ENCODE measurements around the gene LRP1B. TPM values are rescaled to one million over a fixed set of nuclear protein-coding genes. Genes with fewer than 3 reads are reported as not detected.

LRP1B gene
- total RNA-seq, 3 donors from 2014 or later, result not detected

- Mint-ChIP-seq H3K9me3 (peaks cover 12% of the 10 kb centered on the region), H3K4me1 (ENCODE audit: low read depth) (no peaks in the 10 kb centered on the region), H3K36me3 (ENCODE audit: insufficient read depth) (no peaks in the 10 kb centered on the region), H3K4me3 (no peak overlapping the region), H3K27me3 (ENCODE audit: low read depth) (no peaks in the 10 kb centered on the region)
- ATAC-seq (no peak), DNase-seq (no peak)
Observed at GRCh38 chr2:141697035-141697434, 433.8 kb downstream of the LRP1B start.

- H3K9me3 Mint-ChIP-seq, result peaks cover 10% of the 10 kb centered on the region
- no peaks in the 10 kb centered on the region for H3K27me3 Mint-ChIP-seq (ENCODE audit: low read depth)
- H3K4me1 Mint-ChIP-seq (ENCODE audit: low read depth), result no peaks in the 10 kb centered on the region
- no peak for ATAC-seq
- no peaks in the 10 kb centered on the region for H3K36me3 Mint-ChIP-seq (ENCODE audit: insufficient read depth)
- DNase-seq, result no peak
- no peak overlapping the region for H3K4me3 Mint-ChIP-seq
Observed at GRCh38 chr2:141694180-141694579, 436.6 kb downstream of the LRP1B start.

GRCh38 chr2:141692829-141693228, 438.0 kb downstream of the LRP1B start:
- Mint-ChIP-seq H3K36me3 (ENCODE audit: insufficient read depth) (no peaks in the 10 kb centered on the region), H3K9me3 (peaks cover 10% of the 10 kb centered on the region), H3K4me3 (no peak overlapping the region), H3K4me1 (ENCODE audit: low read depth) (no peaks in the 10 kb centered on the region), H3K27me3 (ENCODE audit: low read depth) (no peaks in the 10 kb centered on the region)
- DNase-seq (no peak), ATAC-seq (no peak)

GRCh38 chr2:141676139-141676538, 454.7 kb downstream of the LRP1B start:
- Mint-ChIP-seq H3K4me3 (no peak overlapping the region), H3K4me1 (ENCODE audit: low read depth) (no peaks in the 10 kb centered on the region), H3K9me3 (peaks cover 11% of the 10 kb centered on the region), H3K36me3 (ENCODE audit: insufficient read depth) (no peaks in the 10 kb centered on the region), H3K27me3 (ENCODE audit: low read depth) (no peaks in the 10 kb centered on the region)
- ATAC-seq (no peak), DNase-seq (no peak)

- H3K36me3 Mint-ChIP-seq (ENCODE audit: insufficient read depth), result no peaks in the 10 kb centered on the region
- peaks cover 25% of the 10 kb centered on the region for H3K9me3 Mint-ChIP-seq
- H3K4me1 Mint-ChIP-seq (ENCODE audit: low read depth), result no peaks in the 10 kb centered on the region
- ATAC-seq (no peak), DNase-seq (no peak)
- no peaks in the 10 kb centered on the region for H3K27me3 Mint-ChIP-seq (ENCODE audit: low read depth)
- no peak overlapping the region for H3K4me3 Mint-ChIP-seq
Observed at GRCh38 chr2:141666191-141666590, 464.6 kb downstream of the LRP1B start.

- H3K4me1 Mint-ChIP-seq (ENCODE audit: low read depth), result no peaks in the 10 kb centered on the region
- no peaks in the 10 kb centered on the region for H3K27me3 Mint-ChIP-seq (ENCODE audit: low read depth)
- no peak overlapping the region for H3K4me3 Mint-ChIP-seq
- ATAC-seq (no peak), DNase-seq (no peak)
- peaks cover 27% of the 10 kb centered on the region for H3K9me3 Mint-ChIP-seq
- no peaks in the 10 kb centered on the region for H3K36me3 Mint-ChIP-seq (ENCODE audit: insufficient read depth)
Observed at GRCh38 chr2:141660232-141660631, 470.6 kb downstream of the LRP1B start.

GRCh38 chr2:141654311-141654710, 476.5 kb downstream of the LRP1B start:
- no peaks in the 10 kb centered on the region for H3K4me1 Mint-ChIP-seq (ENCODE audit: low read depth)
- no peaks in the 10 kb centered on the region for H3K36me3 Mint-ChIP-seq (ENCODE audit: insufficient read depth)

GRCh38 chr2:141653184-141653583, 477.6 kb downstream of the LRP1B start:
- Mint-ChIP-seq H3K4me3 (no peak overlapping the region), H3K4me1 (ENCODE audit: low read depth) (no peaks in the 10 kb centered on the region), H3K36me3 (ENCODE audit: insufficient read depth) (no peaks in the 10 kb centered on the region), H3K27me3 (ENCODE audit: low read depth) (no peaks in the 10 kb centered on the region), H3K9me3 (peaks cover 11% of the 10 kb centered on the region)
- ATAC-seq (no peak), DNase-seq (no peak)

More at GRCh38 chr2:141654311-141654710, 476.5 kb downstream of the LRP1B start:
- no peak for ATAC-seq
- DNase-seq, result no peak
- Mint-ChIP-seq H3K4me3 (no peak overlapping the region), H3K27me3 (ENCODE audit: low read depth) (no peaks in the 10 kb centered on the region), H3K9me3 (peaks cover 9% of the 10 kb centered on the region)

- no peak overlapping the region for H3K4me3 Mint-ChIP-seq
- DNase-seq, result no peak
- H3K27me3 Mint-ChIP-seq (ENCODE audit: low read depth), result no peaks in the 10 kb centered on the region
- no peak for ATAC-seq
- no peaks in the 10 kb centered on the region for H3K36me3 Mint-ChIP-seq (ENCODE audit: insufficient read depth)
- H3K4me1 Mint-ChIP-seq (ENCODE audit: low read depth), result no peaks in the 10 kb centered on the region
- peaks cover 11% of the 10 kb centered on the region for H3K9me3 Mint-ChIP-seq
Observed at GRCh38 chr2:141652308-141652707, 478.5 kb downstream of the LRP1B start.

- H3K4me1 Mint-ChIP-seq (ENCODE audit: low read depth), result no peaks in the 10 kb centered on the region
- no peaks in the 10 kb centered on the region for H3K36me3 Mint-ChIP-seq (ENCODE audit: insufficient read depth)
- no peak for DNase-seq
- no peak overlapping the region for H3K4me3 Mint-ChIP-seq
- no peaks in the 10 kb centered on the region for H3K27me3 Mint-ChIP-seq (ENCODE audit: low read depth)
- ATAC-seq, result no peak
- peaks cover 15% of the 10 kb centered on the region for H3K9me3 Mint-ChIP-seq
Observed at GRCh38 chr2:141647353-141647752, 483.5 kb downstream of the LRP1B start.

- Mint-ChIP-seq H3K4me3 (no peak overlapping the region), H3K36me3 (ENCODE audit: insufficient read depth) (no peaks in the 10 kb centered on the region), H3K4me1 (ENCODE audit: low read depth) (no peaks in the 10 kb centered on the region), H3K27me3 (ENCODE audit: low read depth) (no peaks in the 10 kb centered on the region), H3K9me3 (peaks cover 15% of the 10 kb centered on the region)
- ATAC-seq (no peak), DNase-seq (no peak)
Observed at GRCh38 chr2:141641462-141641861, 489.4 kb downstream of the LRP1B start.

GRCh38 chr2:141639809-141640208, 491.0 kb downstream of the LRP1B start:
- Mint-ChIP-seq H3K4me3 (no peak overlapping the region), H3K36me3 (ENCODE audit: insufficient read depth) (no peaks in the 10 kb centered on the region), H3K4me1 (ENCODE audit: low read depth) (no peaks in the 10 kb centered on the region), H3K9me3 (peaks cover 15% of the 10 kb centered on the region), H3K27me3 (ENCODE audit: low read depth) (no peaks in the 10 kb centered on the region)
- no peak for DNase-seq
- no peak for ATAC-seq

- Mint-ChIP-seq H3K4me3 (no peak overlapping the region), H3K27me3 (ENCODE audit: low read depth) (no peaks in the 10 kb centered on the region), H3K9me3 (no peaks in the 10 kb centered on the region), H3K36me3 (ENCODE audit: insufficient read depth) (no peaks in the 10 kb centered on the region), H3K4me1 (ENCODE audit: low read depth) (no peaks in the 10 kb centered on the region)
- DNase-seq (no peak), ATAC-seq (no peak)
Observed at GRCh38 chr2:141633132-141633531, 497.7 kb downstream of the LRP1B start.

GRCh38 chr2:141630407-141630930, 500.3 kb downstream of the LRP1B start:
- H3K4me1 Mint-ChIP-seq (ENCODE audit: low read depth), result no peaks in the 10 kb centered on the region
- no peaks in the 10 kb centered on the region for H3K27me3 Mint-ChIP-seq (ENCODE audit: low read depth)
- no peaks in the 10 kb centered on the region for H3K9me3 Mint-ChIP-seq
- no peak for DNase-seq
- H3K4me3 Mint-ChIP-seq, result no peak overlapping the region
- no peaks in the 10 kb centered on the region for H3K36me3 Mint-ChIP-seq (ENCODE audit: insufficient read depth)
- no peak for ATAC-seq

- Mint-ChIP-seq H3K36me3 (ENCODE audit: insufficient read depth) (no peaks in the 10 kb centered on the region), H3K4me1 (ENCODE audit: low read depth) (no peaks in the 10 kb centered on the region), H3K9me3 (peaks cover 2% of the 10 kb centered on the region), H3K4me3 (no peak overlapping the region), H3K27me3 (ENCODE audit: low read depth) (no peaks in the 10 kb centered on the region)
- no peak for DNase-seq
- no peak for ATAC-seq
Observed at GRCh38 chr2:141620372-141620771, 510.4 kb downstream of the LRP1B start.

GRCh38 chr2:141618457-141618856, 512.4 kb downstream of the LRP1B start:
- H3K36me3 Mint-ChIP-seq (ENCODE audit: insufficient read depth), result no peaks in the 10 kb centered on the region
- no peak for DNase-seq
- no peaks in the 10 kb centered on the region for H3K9me3 Mint-ChIP-seq
- H3K4me3 Mint-ChIP-seq, result no peak overlapping the region
- H3K27me3 Mint-ChIP-seq (ENCODE audit: low read depth), result no peaks in the 10 kb centered on the region
- no peak for ATAC-seq
- no peaks in the 10 kb centered on the region for H3K4me1 Mint-ChIP-seq (ENCODE audit: low read depth)

All from activated T-cell treated with anti-CD3 and anti-CD28 coated beads, Interleukin-2, amount 50 U/mL, for 4 hours (primary cell).